ENCODE data around the gene SLC30A3.

- no peak for TF ChIP-seq CTCF (IDR thresholded peaks at IDR 0.05; ENCODE audit: low read length)
- no peak for TF ChIP-seq EZH2 (optimal IDR thresholded peaks at IDR 0.05; ENCODE audit: low read depth, low read length)
- TF ChIP-seq EZH2phosphoT487 (IDR thresholded peaks at IDR 0.05; ENCODE audit: low read length): no peak
Measured at GRCh38 chr2:27291865-27292264, 29.0 kb upstream of the SLC30A3 start.

All from MM.1S (cell line).